PC-3 (cell line): ENCODE data around the gene CLIC4. TPM values are rescaled to one million over a fixed set of nuclear protein-coding genes. Genes with fewer than 3 reads are reported as not detected.

Experiments used
- ATAC-seq: fragments of 200-7000 bp; cut with Tn5 transposase; 2 replicates; pipeline ENCODE4 v1.9.1; 2020; ENCODE audit warnings: mild to moderate bottlenecking, moderate library complexity
- BruUV-seq: library from RNA; stranded (reverse); fragments of 400-500 nt; replicated peaks from 2 replicates; lab custom pipeline; 2021; lab: Mats Ljungman, UMichigan
- CTCF ChIA-PET: fragments of 300-600 bp; sonication (Branson Sonifier 250); formaldehyde crosslinking; loops from one replicate; lab custom pipeline; 2022; ENCODE audit warnings: antibody characterized with exemption; lab: Charles Lee
- POLR2A ChIA-PET: fragments of 300-600 bp; sonication (Branson Sonifier 250); formaldehyde crosslinking; loops from one replicate; lab custom pipeline; 2022; ENCODE audit warnings: antibody characterized with exemption; ENCODE audit not compliant: unreplicated experiment; lab: Charles Lee
- DNase-seq: peaks from one replicate; pipeline ENCODE4 v3.0.0-alpha.2; 2015
- H2AFZ ChIP-seq: fragments of 300-600 bp; sonication (generic); 2 replicates; pipeline ENCODE4 v1.6.0; 2016; ENCODE audit warnings: antibody characterized with exemption, low read length
- H3F3A ChIP-seq: fragments of 300-600 bp; sonication (generic); one replicate; pipeline ENCODE4 v1.6.0; 2017; ENCODE audit warnings: antibody characterized with exemption, low read length, control low read depth, mild to moderate bottlenecking; ENCODE audit not compliant: unreplicated experiment
- H3K27ac ChIP-seq: fragments of 300-600 bp; sonication (generic); 2 replicates; pipeline ENCODE4 v1.5.1; 2016; ENCODE audit warnings: mild to moderate bottlenecking, low read length
- H3K27me3 ChIP-seq: fragments of 300-600 bp; sonication (generic); 2 replicates; pipeline ENCODE4 v1.6.1; 2016; ENCODE audit warnings: low read length, mixed read lengths
- H3K36me3 ChIP-seq: fragments of 300-600 bp; sonication (generic); 2 replicates; pipeline ENCODE4 v1.6.1; 2016; ENCODE audit warnings: low read depth, mixed run types, low read length, mixed read lengths
- H3K4me1 ChIP-seq: fragments of 300-600 bp; sonication (generic); 2 replicates; pipeline ENCODE4 v1.5.1; 2016; ENCODE audit warnings: low read length; ENCODE audit not compliant: insufficient read depth
- H3K4me2 ChIP-seq: fragments of 300-600 bp; sonication (generic); 2 replicates; pipeline ENCODE4 v1.6.0; 2016; ENCODE audit warnings: low read length
- H3K4me3 ChIP-seq: fragments of 300-600 bp; sonication (generic); 2 replicates; pipeline ENCODE4 v1.5.1; 2016; ENCODE audit warnings: mild to moderate bottlenecking, low read length, mixed read lengths
- H3K79me2 ChIP-seq: fragments of 300-600 bp; sonication (generic); 2 replicates; pipeline ENCODE4 v1.6.1; 2017; ENCODE audit warnings: low read length, mixed read lengths
- H3K9ac ChIP-seq: fragments of 300-600 bp; sonication (generic); 2 replicates; pipeline ENCODE4 v1.6.0; 2016; ENCODE audit warnings: mild to moderate bottlenecking, low read length
- H3K9me2 ChIP-seq: fragments of 300-600 bp; sonication (generic); replicated peaks from 2 replicates; pipeline ENCODE4 v1.6.1; 2016; ENCODE audit warnings: mixed run types, low read length, mixed read lengths
- H3K9me3 ChIP-seq: fragments of 300-600 bp; sonication (generic); 2 replicates; pipeline ENCODE4 v1.6.1; 2016; ENCODE audit warnings: low read length, mixed read lengths
- H4K20me1 ChIP-seq: fragments of 300-600 bp; sonication (generic); 2 replicates; pipeline ENCODE4 v1.6.1; 2016; ENCODE audit warnings: low read length, mixed read lengths
- CTCF ChIP-seq: fragments of 300-600 bp; sonication (generic); conservative IDR thresholded peaks from 2 replicates; pipeline ENCODE4 v1.5.1; 2017; ENCODE audit warnings: antibody characterized with exemption, low read depth, mild to moderate bottlenecking, low read length
- EZH2 ChIP-seq: fragments of 300-600 bp; sonication (generic); IDR thresholded peaks from one replicate; pipeline ENCODE4 v1.6.1; 2017; ENCODE audit warnings: antibody characterized with exemption, mild to moderate bottlenecking, low read length; ENCODE audit not compliant: unreplicated experiment
- EZH2phosphoT487 ChIP-seq: fragments of 300-600 bp; sonication (generic); IDR thresholded peaks from 2 replicates; pipeline ENCODE4 v1.6.1; 2018; ENCODE audit warnings: mild to moderate bottlenecking, antibody characterized with exemption, low read length, borderline replicate concordance
- intact Hi-C: fragments of 100-400 bp; cut with micrococcal nuclease; formaldehyde crosslinking; loops from 2 replicates; pipeline ENCODE4 v1.9.0; 2023
- total RNA-seq: library from RNA; depleted of rRNA; stranded (reverse); fragments of >200 nt; gene quantifications from 2 replicates; pipeline ENCODE4 v1.2.3, GENCODE V29; 2014

The CLIC4 gene
- total RNA-seq, 1 experiment from 2014 or later = 57.6 TPM

- Histone ChIP-seq H3K4me2 (no peak overlapping the region), H3K9ac (no peak overlapping the region), H3K9me2 (no peaks in the 10 kb centered on the region), H3K27ac (no peak overlapping the region), H3F3A (no peaks in the 10 kb centered on the region), H3K36me3 (no peaks in the 10 kb centered on the region), H3K4me3 (no peak overlapping the region), H3K27me3 (no peaks in the 10 kb centered on the region), H2AFZ (no peak overlapping the region), H3K4me1 (no peaks in the 10 kb centered on the region; the same call in 1 of the 2 replicates), H4K20me1 (no peaks in the 10 kb centered on the region), H3K9me3 (no peaks in the 10 kb centered on the region), H3K79me2 (no peaks in the 10 kb centered on the region)
- intact Hi-C loops = no loop called here
- BruUV-seq = no TSS peak
- POLR2A ChIA-PET = no interaction called here
- ATAC-seq (no peak), DNase-seq (no peak)
- CTCF ChIA-PET = no interaction called here
- TF ChIP-seq EZH2 = no peak
Observed at GRCh38 chr1:24737368-24738117, 7.7 kb upstream of the CLIC4 start.

- BruUV-seq = no TSS peak
- no peaks in the 10 kb centered on the region for H3K79me2 ChIP-seq
- H3K4me3 ChIP-seq = no peak overlapping the region
- H3K9me3 ChIP-seq = no peaks in the 10 kb centered on the region
- ChIA-PET CTCF (interaction anchor here (0.6 kb wide), 1 partner anchor 15 kb away, joined by 4 read pairs; no protein-coding TSS in a partner anchor), POLR2A (no interaction called here)
- H3K9ac ChIP-seq = no peak overlapping the region
- no peaks in the 10 kb centered on the region for H3K9me2 ChIP-seq
- no peaks in the 10 kb centered on the region for H3K27me3 ChIP-seq
- H3K27ac ChIP-seq = no peak overlapping the region
- no peaks in the 10 kb centered on the region for H3K36me3 ChIP-seq
- H3K4me1 ChIP-seq = peaks cover 10% of the 10 kb centered on the region
- ATAC-seq (no peak), DNase-seq (no peak)
- TF ChIP-seq CTCF (no peak), EZH2phosphoT487 (no peak), EZH2 (no peak)
- no peaks in the 10 kb centered on the region for H3F3A ChIP-seq
- intact Hi-C loops = no loop called here
- no peak overlapping the region for H2AFZ ChIP-seq
- no peak overlapping the region for H3K4me2 ChIP-seq
- H4K20me1 ChIP-seq = no peaks in the 10 kb centered on the region
Observed at GRCh38 chr1:24739241-24739640, 6.0 kb upstream of the CLIC4 start.

GRCh38 chr1:24742090-24742938 lies 2.9 kb upstream of the CLIC4 start:
- no peak overlapping the region for H3K4me2 ChIP-seq
- TF ChIP-seq EZH2phosphoT487 (no peak), EZH2 (no peak), CTCF (no peak)
- H3F3A ChIP-seq = no peaks in the 10 kb centered on the region
- H2AFZ ChIP-seq = no peak overlapping the region
- ChIA-PET POLR2A (no interaction called here), CTCF (no interaction called here)
- no peak overlapping the region for H3K4me3 ChIP-seq
- intact Hi-C loops = no loop called here
- H3K9me2 ChIP-seq = no peaks in the 10 kb centered on the region
- H3K9me3 ChIP-seq = no peaks in the 10 kb centered on the region
- no peaks in the 10 kb centered on the region for H3K27me3 ChIP-seq
- no TSS peak for BruUV-seq
- H3K27ac ChIP-seq = no peak overlapping the region
- no peak for DNase-seq
- H3K79me2 ChIP-seq = peaks cover 19% of the 10 kb centered on the region
- no peak overlapping the region for H3K9ac ChIP-seq
- H4K20me1 ChIP-seq = no peaks in the 10 kb centered on the region
- no peaks in the 10 kb centered on the region for H3K36me3 ChIP-seq
- peaks cover 11% of the 10 kb centered on the region for H3K4me1 ChIP-seq
- ATAC-seq = no peak
